ENCODE measurements around the gene FAM193A. TPM values are rescaled to one million over a fixed set of nuclear protein-coding genes. Genes with fewer than 3 reads are reported as not detected.

The FAM193A gene
- total RNA-seq, 4 donors from 2014 or later, result 9.8 to 18.7 (median 16.4) TPM

DNA sequence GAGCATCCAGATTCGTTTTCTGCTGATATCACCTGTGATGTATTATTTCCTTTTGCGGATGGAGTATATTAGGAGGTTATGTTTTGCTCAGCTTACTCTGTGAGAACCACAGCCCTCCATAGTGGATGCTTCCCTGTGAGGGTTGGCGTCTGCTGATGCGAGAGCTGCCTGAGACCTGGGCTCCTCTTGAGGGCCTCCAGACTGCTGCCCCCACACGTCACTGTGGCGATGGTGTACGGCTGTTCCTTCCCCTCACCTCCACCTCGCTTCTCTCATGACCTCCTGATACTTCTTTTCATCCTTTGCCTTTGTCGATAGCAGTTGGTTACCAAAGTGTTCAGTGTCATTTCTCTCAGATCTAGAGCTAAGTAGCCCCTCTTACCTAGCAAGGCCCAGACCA lies 148.0 kb downstream of the FAM193A start:
- no peak overlapping the region for H3K4me3 ChIP-seq
- DNase-seq, result no peak
- TF ChIP-seq POLR2A (IDR thresholded peaks at IDR 0.05), result no peak
- TF ChIP-seq, protein P1, sequence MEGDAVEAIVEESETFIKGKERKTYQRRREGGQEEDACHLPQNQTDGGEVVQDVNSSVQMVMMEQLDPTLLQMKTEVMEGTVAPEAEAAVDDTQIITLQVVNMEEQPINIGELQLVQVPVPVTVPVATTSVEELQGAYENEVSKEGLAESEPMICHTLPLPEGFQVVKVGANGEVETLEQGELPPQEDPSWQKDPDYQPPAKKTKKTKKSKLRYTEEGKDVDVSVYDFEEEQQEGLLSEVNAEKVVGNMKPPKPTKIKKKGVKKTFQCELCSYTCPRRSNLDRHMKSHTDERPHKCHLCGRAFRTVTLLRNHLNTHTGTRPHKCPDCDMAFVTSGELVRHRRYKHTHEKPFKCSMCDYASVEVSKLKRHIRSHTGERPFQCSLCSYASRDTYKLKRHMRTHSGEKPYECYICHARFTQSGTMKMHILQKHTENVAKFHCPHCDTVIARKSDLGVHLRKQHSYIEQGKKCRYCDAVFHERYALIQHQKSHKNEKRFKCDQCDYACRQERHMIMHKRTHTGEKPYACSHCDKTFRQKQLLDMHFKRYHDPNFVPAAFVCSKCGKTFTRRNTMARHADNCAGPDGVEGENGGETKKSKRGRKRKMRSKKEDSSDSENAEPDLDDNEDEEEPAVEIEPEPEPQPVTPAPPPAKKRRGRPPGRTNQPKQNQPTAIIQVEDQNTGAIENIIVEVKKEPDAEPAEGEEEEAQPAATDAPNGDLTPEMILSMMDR (IDR thresholded peaks at IDR 0.05), result no peak
- WGBS, 2 donors, result 97 to 98% methylated on average over 8 to 9 of the region's 9 CpGs
- no peaks in the 10 kb centered on the region for H3K4me1 ChIP-seq
- no peaks in the 10 kb centered on the region for H3K9me3 ChIP-seq
- H3K27ac ChIP-seq, result no peak overlapping the region
- H3K27me3 ChIP-seq, result no peaks in the 10 kb centered on the region
- intact Hi-C loops (cut with DNase I), result no loop called here
- peaks cover 0 to 99% (median 18%) of the 10 kb centered on the region in 3 donors for H3K36me3 ChIP-seq

DNA sequence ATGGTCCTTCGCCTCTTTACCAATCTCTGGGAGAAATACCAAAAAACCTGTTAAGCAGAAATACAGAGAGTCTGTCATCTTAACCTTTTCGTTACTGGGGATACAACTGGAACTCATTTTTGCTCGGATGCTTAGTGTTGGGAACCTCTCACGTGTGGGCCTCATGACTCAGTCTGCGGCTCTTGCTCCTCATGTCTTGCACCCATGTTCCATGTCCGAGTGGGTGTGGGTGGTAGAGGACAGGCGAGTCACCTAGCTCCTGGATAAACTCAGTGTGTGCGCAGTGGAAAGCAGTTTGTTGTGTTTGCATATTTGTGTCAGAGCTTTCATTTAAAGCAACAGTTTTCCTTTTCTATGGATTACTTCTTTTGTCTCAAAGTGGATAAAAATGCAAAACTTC lies 149.1 kb downstream of the FAM193A start:
- Histone ChIP-seq H3K9me3 (no peaks in the 10 kb centered on the region), H3K27me3 (no peaks in the 10 kb centered on the region), H3K27ac (no peak overlapping the region), H3K36me3 (peaks cover 0 to 100% (median 18%) of the 10 kb centered on the region in 3 donors), H3K4me1 (no peaks in the 10 kb centered on the region), H3K4me3 (no peak overlapping the region)
- intact Hi-C loops (cut with DNase I), result no loop called here
- WGBS, 2 donors, result 85 to 88% methylated on average over 8 of the region's 8 CpGs
- TF ChIP-seq, protein P1 (IDR thresholded peaks at IDR 0.05), result no peak
- TF ChIP-seq POLR2A (IDR thresholded peaks at IDR 0.05), result no peak
- no peak for DNase-seq

DNA sequence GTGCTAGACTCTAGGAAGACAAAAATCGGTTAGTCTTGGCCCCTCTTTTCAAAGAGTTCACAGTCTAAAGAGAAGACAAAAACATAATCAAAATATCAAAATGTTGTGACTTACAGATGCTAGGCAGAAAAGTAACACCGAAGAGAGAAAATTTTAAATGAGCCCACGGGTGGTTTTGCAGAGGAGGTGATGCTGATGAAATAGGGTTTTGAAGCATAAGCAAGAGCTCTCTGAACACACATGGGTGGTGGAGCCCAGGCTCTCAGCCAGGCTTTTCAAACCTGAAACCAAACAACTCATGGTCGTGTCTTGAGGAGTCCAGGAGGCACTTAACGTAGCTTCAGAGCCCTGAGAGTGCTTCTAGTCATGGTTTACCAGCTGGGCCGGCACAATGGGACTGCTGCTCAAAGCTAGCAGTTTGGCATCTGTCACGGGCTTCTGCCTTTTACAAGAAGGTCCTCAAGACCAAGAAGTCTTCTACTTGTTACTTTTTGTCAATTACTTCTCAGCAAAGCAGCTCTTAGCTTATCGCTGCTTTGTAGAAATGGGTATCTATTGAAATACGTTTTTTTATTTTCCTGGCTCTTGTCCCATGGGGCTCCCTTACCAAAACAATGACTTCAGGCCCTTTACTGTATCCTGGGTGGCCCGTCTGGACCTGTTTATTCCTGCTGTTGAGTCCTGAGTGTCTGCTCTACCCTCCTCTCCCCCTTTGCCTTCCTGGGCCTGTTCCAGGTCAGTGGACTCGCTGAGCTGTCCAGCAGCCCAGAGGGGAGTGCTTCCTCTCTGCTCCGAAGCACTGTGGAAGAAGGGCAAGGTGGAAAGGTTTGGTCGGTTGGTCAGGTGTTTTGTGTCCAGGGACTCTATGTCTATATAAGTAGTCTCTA lies 150.2 kb downstream of the FAM193A start:
- DNase-seq, result no peak
- no peak for TF ChIP-seq POLR2A (IDR thresholded peaks at IDR 0.05)
- TF ChIP-seq, protein P1 (IDR thresholded peaks at IDR 0.05), result no peak
- H3K9me3 ChIP-seq, result no peaks in the 10 kb centered on the region
- no peaks in the 10 kb centered on the region for H3K4me1 ChIP-seq
- H3K27me3 ChIP-seq, result no peaks in the 10 kb centered on the region
- intact Hi-C loops (cut with DNase I), result no loop called here
- H3K36me3 ChIP-seq, result peaks cover 0 to 100% (median 18%) of the 10 kb centered on the region in 3 donors
- WGBS, 2 donors, result 58 to 71% methylated on average over 10 to 13 of the region's 13 CpGs
- no peak overlapping the region for H3K27ac ChIP-seq
- H3K4me3 ChIP-seq, result no peak overlapping the region

DNA sequence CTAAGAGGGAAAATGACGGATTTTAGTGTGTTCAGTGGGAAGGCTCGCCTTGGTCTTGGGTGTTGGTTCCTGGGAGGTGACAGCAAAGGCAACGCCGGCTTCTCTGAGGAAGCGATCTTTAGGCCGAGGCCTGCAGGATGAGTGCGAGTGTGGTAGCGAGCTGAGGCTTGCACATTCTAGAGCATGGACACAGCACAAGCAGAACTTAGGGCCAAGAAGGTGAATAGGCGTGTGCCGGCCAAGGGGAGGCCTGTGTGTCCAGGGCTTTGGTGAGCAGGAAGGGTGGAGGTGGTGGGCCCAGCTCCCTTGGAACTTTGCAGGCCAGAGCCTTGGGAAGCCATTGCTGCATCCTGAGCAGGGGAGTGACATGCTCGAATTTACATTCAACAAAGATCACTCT lies 151.8 kb downstream of the FAM193A start:
- intact Hi-C loops (cut with DNase I), result no loop called here
- H3K27ac ChIP-seq, result no peak overlapping the region
- no peak overlapping the region for H3K4me3 ChIP-seq
- WGBS, 2 donors, result 82 to 91% methylated on average over 10 to 11 of the region's 11 CpGs
- H3K9me3 ChIP-seq, result no peaks in the 10 kb centered on the region
- no peaks in the 10 kb centered on the region for H3K4me1 ChIP-seq
- TF ChIP-seq, protein P1 (IDR thresholded peaks at IDR 0.05), result no peak
- TF ChIP-seq POLR2A (IDR thresholded peaks at IDR 0.05), result no peak
- no peak for DNase-seq
- H3K27me3 ChIP-seq, result no peaks in the 10 kb centered on the region
- peaks cover 0 to 100% (median 18%) of the 10 kb centered on the region in 3 donors for H3K36me3 ChIP-seq

DNA sequence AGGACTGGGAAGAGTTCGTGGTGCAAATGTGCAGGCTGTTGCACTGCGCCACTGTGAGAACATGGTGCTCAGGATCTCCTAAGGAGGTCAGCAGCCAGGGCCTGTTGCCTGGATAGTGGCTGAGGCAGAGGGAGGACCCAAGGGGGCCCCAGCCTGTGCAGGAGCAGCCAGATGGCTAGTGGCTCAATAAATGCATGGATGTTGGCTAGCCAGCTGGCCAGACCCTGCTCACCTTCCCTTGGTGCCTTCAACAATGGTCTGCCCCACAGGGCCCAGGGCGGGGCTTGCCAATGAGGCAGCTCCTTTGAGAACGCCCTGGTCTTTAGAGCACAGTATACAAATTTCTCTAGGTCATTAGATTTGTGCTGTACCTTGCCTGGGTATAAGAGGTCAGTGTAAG lies 152.2 kb downstream of the FAM193A start:
- Histone ChIP-seq H3K4me3 (no peak overlapping the region), H3K36me3 (peaks cover 0 to 100% (median 22%) of the 10 kb centered on the region in 3 donors), H3K27ac (no peak overlapping the region), H3K9me3 (no peaks in the 10 kb centered on the region), H3K4me1 (no peaks in the 10 kb centered on the region), H3K27me3 (no peaks in the 10 kb centered on the region)
- WGBS, 2 donors, result 91 to 100% methylated on average over 4 of the region's 4 CpGs
- intact Hi-C loops (cut with DNase I), result no loop called here
- no peak for DNase-seq
- no peak for TF ChIP-seq POLR2A (IDR thresholded peaks at IDR 0.05)
- TF ChIP-seq, protein P1 (IDR thresholded peaks at IDR 0.05), result no peak
